GM18870 (cell line): ENCODE results near the gene PBXIP1.

ENCODE experiments used
- ATAC-seq: cut with Tn5 transposase; IDR thresholded peaks from one replicate; pipeline ENCODE4 v1.9.1; 2021; ENCODE audit warnings: moderate library complexity; ENCODE audit not compliant: unreplicated experiment

Gene PBXIP1

GRCh38 chr1:154959426-154959780 is 3.5 kb upstream of the PBXIP1 start:
- ATAC-seq, result no peak

DNA sequence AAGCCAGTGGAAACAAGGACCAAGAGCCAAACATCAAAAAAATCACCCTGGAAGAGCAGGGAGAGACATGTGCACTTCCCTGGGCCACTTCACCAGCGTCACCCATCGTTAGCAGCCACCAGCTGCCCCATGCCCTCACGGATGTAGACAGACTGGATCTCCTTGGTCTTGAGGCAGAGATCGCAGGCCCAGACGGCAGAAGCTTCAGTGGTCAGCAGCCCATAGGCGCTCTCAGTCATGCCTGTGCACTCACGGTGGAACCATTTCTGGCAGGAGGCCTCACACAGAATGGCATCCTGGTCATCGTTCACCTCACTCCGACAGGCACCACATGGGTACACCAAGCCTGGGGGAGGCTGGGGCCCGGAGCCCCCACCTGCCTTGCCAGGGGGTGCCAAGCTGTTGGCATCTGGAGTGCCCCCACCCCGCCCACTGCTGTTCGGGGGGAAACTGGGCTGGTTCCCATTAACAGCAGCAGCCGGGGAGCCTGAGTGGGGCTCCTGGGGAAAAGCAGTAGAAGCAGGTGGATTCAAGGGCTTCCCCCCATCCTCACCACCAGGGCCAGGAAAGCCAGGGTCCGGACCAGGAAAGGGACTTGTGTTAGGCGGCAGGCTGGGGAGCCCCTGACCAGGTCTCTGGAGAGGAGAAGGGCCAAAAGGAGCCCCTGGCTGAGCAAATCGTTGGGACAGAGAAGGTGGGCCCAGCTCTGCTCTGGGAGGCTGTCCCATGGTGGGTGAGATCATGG is 3.0 kb upstream of the PBXIP1 start:
- ATAC-seq, result no peak

DNA sequence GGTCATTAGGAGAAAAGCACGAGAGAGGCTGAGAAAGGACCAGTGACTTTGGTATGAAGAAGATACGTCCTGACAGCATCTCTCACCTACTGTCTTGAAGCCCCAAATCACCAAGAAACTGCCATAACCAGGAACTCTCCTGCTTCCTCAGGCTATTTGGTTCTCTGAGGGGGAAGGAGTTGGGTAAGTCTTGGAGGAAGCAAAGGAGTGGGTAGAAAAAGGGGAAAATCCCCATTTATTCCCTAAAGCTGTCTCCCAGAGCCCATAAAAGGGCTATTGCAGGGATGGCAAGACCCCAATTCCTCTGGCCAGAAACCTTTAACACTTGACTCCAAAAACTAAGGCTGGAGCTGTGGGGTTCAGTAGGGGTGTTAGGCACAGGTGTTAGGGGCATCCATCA is 2.1 kb upstream of the PBXIP1 start:
- no peak for ATAC-seq

GRCh38 chr1:154957091-154957657 is 1.3 kb upstream of the PBXIP1 start:
- no peak for ATAC-seq

- no peak for ATAC-seq
Observed at GRCh38 chr1:154956544-154956941, 644 bp upstream of the PBXIP1 start.

- no peak for ATAC-seq
Observed at GRCh38 chr1:154955039-154955717, 721 bp downstream of the PBXIP1 start.

GRCh38 chr1:154954541-154954940 is 1.4 kb downstream of the PBXIP1 start:
- no peak for ATAC-seq

GRCh38 chr1:154953611-154954038 is 2.3 kb downstream of the PBXIP1 start:
- no peak for ATAC-seq

DNA sequence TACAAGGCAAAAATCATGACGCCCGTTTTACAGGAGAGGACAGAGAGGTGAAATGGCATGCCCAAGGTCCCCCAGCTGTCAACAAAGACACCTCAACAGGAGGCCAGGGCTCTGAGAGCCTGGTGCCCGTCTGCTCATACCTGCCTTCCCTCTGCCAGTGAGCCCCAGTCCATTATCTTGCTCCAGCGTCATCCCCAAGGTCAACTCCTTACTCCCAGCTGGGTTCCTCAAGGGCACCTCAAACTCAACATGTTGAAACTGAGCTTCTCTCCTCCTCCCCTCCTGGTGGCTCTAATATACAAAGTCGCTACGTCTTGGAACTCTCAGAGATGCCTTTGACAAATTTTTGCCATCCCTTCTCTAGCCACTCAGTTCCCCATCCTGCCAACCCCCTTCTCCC is 3.2 kb downstream of the PBXIP1 start:
- ATAC-seq, result no peak

DNA sequence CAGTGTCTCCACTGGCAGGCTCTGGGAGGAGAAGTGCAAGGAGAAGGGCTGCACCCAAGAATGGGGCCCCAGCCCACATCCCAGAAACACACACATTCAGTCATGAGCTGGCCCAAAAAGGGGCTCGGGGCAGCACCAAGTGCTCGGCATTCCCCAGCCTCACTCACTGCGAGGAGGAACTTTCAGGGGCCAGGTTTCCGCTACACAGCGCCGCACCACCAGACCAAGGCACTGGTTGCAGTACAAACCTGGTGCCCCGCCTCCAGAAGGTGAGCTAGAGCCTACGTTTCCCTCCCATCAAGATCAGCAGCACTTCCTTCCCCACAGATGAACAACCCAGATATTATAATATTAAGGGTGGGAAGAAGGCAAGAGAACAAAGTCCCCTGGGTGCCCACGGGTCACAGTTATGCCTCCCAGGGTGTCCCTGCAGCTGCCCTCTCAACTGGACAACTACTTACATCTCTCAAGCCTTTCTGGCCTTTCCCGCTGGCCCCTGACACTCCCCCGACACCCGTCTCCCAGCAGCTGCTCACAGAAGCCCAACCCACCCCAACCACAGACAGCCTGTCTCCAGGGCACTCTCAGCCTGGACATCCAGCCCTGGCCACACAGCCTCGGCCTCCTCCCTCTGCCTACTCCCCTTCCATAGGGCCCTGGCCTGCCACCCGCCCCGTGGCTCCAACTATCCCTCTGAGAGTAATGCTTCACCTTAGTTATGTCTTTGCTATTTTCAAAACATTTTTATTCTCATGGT is 3.8 kb downstream of the PBXIP1 start:
- no peak for ATAC-seq

GRCh38 chr1:154948079-154948478 is 7.8 kb downstream of the PBXIP1 start:
- ATAC-seq, result no peak

- ATAC-seq, result no peak
Observed at GRCh38 chr1:154945962-154946850, 9.7 kb downstream of the PBXIP1 start.

- no peak for ATAC-seq
Observed at GRCh38 chr1:154945160-154945961, 10.5 kb downstream of the PBXIP1 start.

DNA sequence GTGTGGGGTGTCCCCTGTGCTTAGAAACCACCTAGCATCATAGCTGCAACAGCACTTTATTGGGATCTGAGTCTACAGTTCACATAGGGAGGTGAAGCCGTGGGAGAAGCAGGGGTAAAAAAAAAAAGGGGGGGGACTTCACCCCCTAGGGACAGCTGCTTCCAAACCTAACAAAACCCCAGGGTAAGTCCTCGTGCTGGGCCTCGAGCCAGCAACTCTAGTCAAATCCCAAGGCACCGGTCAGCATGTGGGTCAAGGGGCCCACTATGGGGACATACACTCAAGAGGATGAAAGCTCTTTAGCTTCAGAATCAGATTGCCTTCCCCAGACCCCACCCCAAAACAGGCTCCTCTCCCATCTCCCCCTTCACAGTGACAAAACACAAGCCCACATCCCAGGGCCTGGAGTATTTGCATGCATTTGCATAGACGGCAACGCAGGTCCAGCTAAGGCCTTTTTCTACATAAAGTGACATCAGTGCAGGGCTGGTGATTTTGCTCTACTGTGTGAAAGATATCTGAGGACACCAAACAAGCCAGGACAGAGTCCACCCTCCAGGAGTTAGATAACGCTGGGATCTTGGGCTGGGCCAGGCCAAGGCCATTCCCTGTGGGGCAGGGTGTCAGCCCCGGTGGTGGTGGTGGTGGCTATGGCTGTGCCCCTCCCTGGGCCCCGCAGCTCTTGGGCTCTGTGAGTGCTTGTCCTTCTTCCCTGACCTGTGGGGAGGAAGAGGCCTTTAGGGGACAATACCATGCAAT is 11.3 kb downstream of the PBXIP1 start:
- ATAC-seq, result no peak

DNA sequence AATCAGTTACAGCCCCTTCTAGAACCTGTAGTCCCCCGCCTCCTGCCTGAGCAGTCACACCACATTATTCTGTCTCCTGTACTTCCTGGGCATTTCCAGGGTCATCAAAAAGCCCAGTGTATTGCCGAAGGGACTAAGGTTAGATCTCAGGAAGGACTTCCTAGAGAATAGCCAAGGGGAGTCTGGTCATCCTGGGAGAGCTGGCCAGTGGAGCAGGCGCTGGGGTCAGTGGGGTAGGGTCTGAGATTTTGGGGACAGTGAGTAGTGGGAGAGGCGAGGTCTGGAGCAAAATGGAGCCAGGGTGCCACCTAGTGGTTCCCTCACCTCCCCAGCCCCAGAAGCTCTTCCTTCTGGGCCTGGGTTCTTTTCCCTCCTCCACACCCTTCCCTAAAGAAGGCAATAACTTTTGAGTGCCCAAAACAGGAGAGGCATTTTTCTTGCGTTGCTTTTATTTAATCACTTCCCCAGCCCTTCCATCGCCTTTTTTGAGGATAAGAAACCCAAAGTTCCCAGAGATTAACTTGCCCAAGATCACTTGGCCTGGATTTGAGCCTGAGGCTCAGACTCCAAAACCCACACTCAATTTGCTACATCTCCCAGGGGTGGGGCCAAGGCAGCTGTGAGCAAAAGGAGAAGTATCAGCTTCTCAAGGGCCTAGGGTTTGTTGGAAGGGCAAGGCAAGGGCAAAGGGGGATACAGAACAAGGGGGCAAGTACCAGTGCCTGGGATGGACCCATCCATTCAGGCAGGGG is 12.1 kb downstream of the PBXIP1 start:
- no peak for ATAC-seq

DNA sequence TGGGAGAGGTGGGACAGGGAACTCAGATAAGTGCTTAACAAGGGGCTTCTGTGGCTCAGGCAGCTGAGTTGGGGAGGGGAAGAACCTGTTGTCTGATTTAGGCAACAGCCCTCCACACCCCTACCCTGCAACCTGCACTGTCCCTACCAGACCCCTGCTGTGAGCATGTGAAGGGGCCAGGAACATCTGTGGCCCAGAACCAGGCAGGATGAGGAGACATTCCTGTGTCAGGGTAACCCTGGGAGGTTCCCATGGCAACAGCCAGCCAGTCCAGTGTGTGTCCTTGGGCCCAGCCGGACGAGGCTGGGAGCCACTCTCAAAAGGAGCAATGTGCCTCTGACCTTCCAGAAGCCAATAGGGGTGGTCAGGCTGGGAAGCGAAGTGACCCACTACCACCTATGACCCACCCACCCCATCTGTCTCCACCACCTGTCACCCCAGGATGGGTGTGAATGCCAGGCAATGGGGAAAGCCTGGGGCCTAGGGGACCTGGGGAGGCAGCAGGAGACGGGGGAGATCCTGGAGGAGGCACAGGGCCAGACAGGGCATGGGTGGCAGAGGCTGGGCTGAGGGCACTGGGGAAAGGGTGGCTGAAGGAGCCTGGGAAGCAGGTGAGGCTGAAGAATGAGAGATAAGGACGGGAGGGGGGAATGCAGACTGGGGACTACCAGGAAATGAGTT is 14.4 kb downstream of the PBXIP1 start:
- ATAC-seq, result no peak

GRCh38 chr1:154940651-154941194 is 15.2 kb downstream of the PBXIP1 start:
- ATAC-seq, result no peak

DNA sequence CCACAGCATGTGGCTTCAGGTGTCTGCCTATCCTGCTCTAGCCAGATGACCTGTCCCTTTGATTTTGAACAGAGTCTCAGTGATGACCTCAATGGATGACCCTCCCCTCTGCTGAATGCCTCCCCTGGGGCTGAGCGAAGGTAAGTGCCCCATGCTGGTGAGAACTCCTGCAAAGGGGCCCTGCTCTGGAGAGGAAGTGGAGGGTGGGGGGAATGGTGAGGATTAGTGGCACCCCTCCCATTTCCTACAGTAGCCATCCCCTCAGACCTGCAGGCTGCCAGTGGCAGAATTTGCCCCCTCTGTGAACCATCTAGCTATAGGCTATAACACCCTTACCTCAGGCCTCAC is 15.7 kb downstream of the PBXIP1 start:
- ATAC-seq, result no peak
